Body of pancreas (tissue), 4 donors: Measurements from ENCODE around the gene TEX101. TPM values are rescaled to one million over a fixed set of nuclear protein-coding genes. Genes with fewer than 3 reads are reported as not detected.
"Not testable (repeated sequence)": the region's sequence is repeated elsewhere in the genome, so short reads cannot be mapped to it uniquely, and the experiment has no call there.

Source experiments
- ATAC-seq: fragments of 150-250 bp; one replicate; pipeline ENCODE4 v1.9.1; 2016
- DNase-seq, 4 donors: peaks; one replicate each; pipeline ENCODE4 v3.0.0-alpha.2; 2019
- H3K27ac ChIP-seq, 4 donors: fragments of 200-600 bp; sonication (generic); 1 replicate in 3 of 4; 2 replicates in 1 of 4; pipeline versions ENCODE4 v1.5.1 to v1.6.1; 2016 to 2019; ENCODE audit warnings: mild to moderate bottlenecking in 1 of 4, mixed read lengths in 1 of 4, moderate library complexity in 1 of 4
- H3K27me3 ChIP-seq, 2 donors: fragments of 200-600 bp; sonication (generic); one replicate each; pipeline ENCODE4 v1.6.0; 2016; ENCODE audit warnings: mild to moderate bottlenecking in 1 of 2
- H3K36me3 ChIP-seq, 2 donors: fragments of 200-600 bp; sonication (generic); replicated peaks in 1 of 2; 2 replicates each; pipeline ENCODE4 v1.5.1; 2016; ENCODE audit warnings: low read depth in 2 of 2; ENCODE audit not compliant: insufficient read depth in 1 of 2
- H3K4me1 ChIP-seq: fragments of 200-600 bp; sonication (generic); one replicate; pipeline ENCODE4 v1.6.0; 2016
- H3K4me3 ChIP-seq, 2 donors: fragments of 200-600 bp; sonication (generic); 1 replicate in 1 of 2; 2 replicates in 1 of 2; pipeline ENCODE4 v1.5.1; 2016 to 2019
- H3K9me3 ChIP-seq, 3 donors: fragments of 200-600 bp; sonication (generic); 1 replicate in 2 of 3; 2 replicates in 1 of 3; pipeline ENCODE4 v1.5.1; 2016
- POLR2A ChIP-seq, 3 donors: fragments of 450-650 bp; IDR thresholded peaks; one replicate each; pipeline ENCODE4 v1.6.1; 2016; ENCODE audit warnings: antibody characterized with exemption in 3 of 3, mild to moderate bottlenecking in 2 of 3
- WGBS, 2 donors: methylation state at CpG; one replicate each; pipeline ENCODE4 v1.1.5; 2017; 5-methylcytosine and 5-hydroxymethylcytosine counted together
- intact Hi-C: fragments of 100-400 bp; cut with DNase I; formaldehyde crosslinking; loops from one replicate; pipeline ENCODE4 v1.15.1; 2023
- total RNA-seq, 2 donors: library from RNA; depleted of rRNA; stranded (reverse); fragments of >200 nt; gene quantifications; one replicate each; pipeline ENCODE4 v1.1.0, GENCODE V29; 2016
- TF ChIP-seq, protein P1 (sequence below), 7 experiments: fragments of 450-650 bp in 4 of 7; fragments of 200-600 bp in 3 of 7; sonication (generic) in 3 of 7; IDR thresholded peaks; one replicate each; pipeline ENCODE4 v1.5.1; 2016 to 2019; ENCODE audit warnings: antibody characterized with exemption in 7 of 7

Gene TEX101
- total RNA-seq, 2 donors from 2014 or later, result not detected

GRCh38 chr19:43372462-43372861 lies 42.2 kb upstream of the TEX101 start:
- Histone ChIP-seq H3K27ac (no peak overlapping the region), H3K36me3 (no peaks in the 10 kb centered on the region), H3K4me1 (no peaks in the 10 kb centered on the region), H3K9me3 (no peaks in the 10 kb centered on the region), H3K27me3 (no peaks in the 10 kb centered on the region), H3K4me3 (no peak overlapping the region)
- intact Hi-C loops, result no loop called here
- no peak for TF ChIP-seq POLR2A (IDR thresholded peaks at IDR 0.05)
- TF ChIP-seq, protein P1, sequence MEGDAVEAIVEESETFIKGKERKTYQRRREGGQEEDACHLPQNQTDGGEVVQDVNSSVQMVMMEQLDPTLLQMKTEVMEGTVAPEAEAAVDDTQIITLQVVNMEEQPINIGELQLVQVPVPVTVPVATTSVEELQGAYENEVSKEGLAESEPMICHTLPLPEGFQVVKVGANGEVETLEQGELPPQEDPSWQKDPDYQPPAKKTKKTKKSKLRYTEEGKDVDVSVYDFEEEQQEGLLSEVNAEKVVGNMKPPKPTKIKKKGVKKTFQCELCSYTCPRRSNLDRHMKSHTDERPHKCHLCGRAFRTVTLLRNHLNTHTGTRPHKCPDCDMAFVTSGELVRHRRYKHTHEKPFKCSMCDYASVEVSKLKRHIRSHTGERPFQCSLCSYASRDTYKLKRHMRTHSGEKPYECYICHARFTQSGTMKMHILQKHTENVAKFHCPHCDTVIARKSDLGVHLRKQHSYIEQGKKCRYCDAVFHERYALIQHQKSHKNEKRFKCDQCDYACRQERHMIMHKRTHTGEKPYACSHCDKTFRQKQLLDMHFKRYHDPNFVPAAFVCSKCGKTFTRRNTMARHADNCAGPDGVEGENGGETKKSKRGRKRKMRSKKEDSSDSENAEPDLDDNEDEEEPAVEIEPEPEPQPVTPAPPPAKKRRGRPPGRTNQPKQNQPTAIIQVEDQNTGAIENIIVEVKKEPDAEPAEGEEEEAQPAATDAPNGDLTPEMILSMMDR (IDR thresholded peaks at IDR 0.05), result no peak
- WGBS, 2 donors, result 58 to 68% methylated on average over 4 to 7 of the region's 7 CpGs
- no peak for ATAC-seq
- no peak for DNase-seq

DNA sequence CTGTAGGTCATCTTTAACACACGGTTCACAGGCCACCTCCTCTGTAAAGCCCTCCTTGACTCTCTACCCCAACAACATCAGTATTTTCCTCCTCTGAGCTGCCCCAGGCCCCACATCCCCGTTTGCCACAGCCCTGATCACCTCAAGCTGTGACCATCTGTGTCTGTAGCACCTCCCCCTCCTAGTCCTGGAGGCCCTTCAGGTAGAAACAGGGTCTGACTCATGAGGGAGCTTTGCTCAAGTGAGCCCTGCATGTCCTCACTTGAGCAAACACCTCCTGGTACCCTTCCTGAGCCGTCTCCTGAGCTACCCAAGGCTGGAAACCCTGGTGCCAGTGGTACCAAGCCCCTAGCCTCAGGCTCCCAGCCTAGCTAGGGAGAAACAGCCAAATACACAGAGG lies 37.1 kb upstream of the TEX101 start:
- H3K4me1 ChIP-seq, H3K27me3 ChIP-seq, H3K27ac ChIP-seq, DNase-seq, H3K36me3 ChIP-seq, ATAC-seq, intact Hi-C loops, H3K4me3 ChIP-seq, H3K9me3 ChIP-seq: not testable (repeated sequence)
- no CpG with 5 or more reads among the region's 3 CpGs for WGBS, 2 donors

DNA sequence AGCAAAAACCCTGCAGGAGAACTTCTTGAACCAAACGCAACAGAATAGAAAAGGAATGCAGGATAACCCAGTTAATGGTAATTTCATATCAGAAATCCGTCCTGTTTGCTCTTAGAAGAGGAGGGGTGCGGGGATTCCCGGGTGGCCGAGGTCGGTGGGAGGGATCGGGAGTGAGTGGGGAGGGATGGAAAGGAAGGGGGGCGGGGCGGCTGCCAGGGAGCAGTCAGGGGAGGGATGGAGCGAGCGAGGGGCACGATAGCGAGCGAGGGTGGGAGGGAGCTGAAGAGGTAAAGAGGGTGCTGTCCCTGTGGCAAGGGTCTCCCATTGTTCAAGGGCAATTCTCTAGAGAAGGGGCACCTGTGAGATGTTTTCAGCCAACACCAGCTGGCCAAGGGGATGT lies 34.7 kb upstream of the TEX101 start:
- DNase-seq, result no peak
- no peak overlapping the region for H3K27ac ChIP-seq
- ATAC-seq, result no peak
- H3K9me3 ChIP-seq, result no peaks in the 10 kb centered on the region
- intact Hi-C loops, result no loop called here
- peaks cover 9% of the 10 kb centered on the region for H3K4me1 ChIP-seq
- no peaks in the 10 kb centered on the region for H3K27me3 ChIP-seq
- no peaks in the 10 kb centered on the region for H3K36me3 ChIP-seq
- TF ChIP-seq, protein P1 (IDR thresholded peaks at IDR 0.05), result no peak
- TF ChIP-seq POLR2A (IDR thresholded peaks at IDR 0.05), result no peak
- no peak overlapping the region for H3K4me3 ChIP-seq
- 24 to 32% methylated on average over 14 of the region's 14 CpGs for WGBS, 2 donors

- H3K27me3 ChIP-seq, result no peaks in the 10 kb centered on the region
- intact Hi-C loops, result no loop called here
- H3K9me3 ChIP-seq, result no peaks in the 10 kb centered on the region
- H3K36me3 ChIP-seq, result no peaks in the 10 kb centered on the region
- ATAC-seq (no peak), DNase-seq (no peak)
- peaks cover 9% of the 10 kb centered on the region for H3K4me1 ChIP-seq
- H3K4me3 ChIP-seq, result no peak overlapping the region
- WGBS, 2 donors, result 28 to 34% methylated on average over 4 of the region's 4 CpGs
- no peak for TF ChIP-seq POLR2A (IDR thresholded peaks at IDR 0.05)
- TF ChIP-seq, protein P1 (IDR thresholded peaks at IDR 0.05), result no peak
- H3K27ac ChIP-seq, result no peak overlapping the region
These were observed 33.8 kb upstream of the TEX101 start for GRCh38 chr19:43380771-43381386.

GRCh38 chr19:43382586-43383216 lies 32.0 kb upstream of the TEX101 start:
- 55 to 57% methylated on average over 8 to 11 of the region's 12 CpGs for WGBS, 2 donors
- H3K27me3 ChIP-seq, H3K4me1 ChIP-seq, H3K9me3 ChIP-seq, DNase-seq, H3K36me3 ChIP-seq, ATAC-seq, H3K4me3 ChIP-seq, H3K27ac ChIP-seq, intact Hi-C loops: not testable (repeated sequence)

DNA sequence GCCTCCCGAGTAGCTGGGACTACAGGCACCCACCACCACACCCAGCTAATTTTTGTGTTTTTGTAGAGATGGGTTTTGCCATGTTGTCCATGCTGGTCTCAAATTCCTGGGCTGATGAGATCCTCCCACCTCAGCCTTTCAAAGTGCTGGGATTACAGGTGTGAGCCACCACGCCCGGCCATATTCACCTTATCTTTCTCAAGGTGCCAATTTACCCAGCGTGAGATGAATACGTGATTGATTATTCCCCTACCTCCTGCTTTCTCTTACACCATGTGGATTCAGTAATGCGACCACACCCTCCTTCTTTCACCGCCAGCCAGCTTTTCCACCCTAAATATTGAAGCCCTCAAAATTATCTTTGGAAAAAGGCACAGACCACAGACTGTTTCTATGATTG lies 31.4 kb upstream of the TEX101 start:
- H3K4me3 ChIP-seq, ATAC-seq, H3K27me3 ChIP-seq, H3K36me3 ChIP-seq, H3K27ac ChIP-seq, DNase-seq, H3K4me1 ChIP-seq, H3K9me3 ChIP-seq, intact Hi-C loops: not testable (repeated sequence)
- WGBS, 2 donors, result 43 to 59% methylated on average over 7 of the region's 7 CpGs

DNA sequence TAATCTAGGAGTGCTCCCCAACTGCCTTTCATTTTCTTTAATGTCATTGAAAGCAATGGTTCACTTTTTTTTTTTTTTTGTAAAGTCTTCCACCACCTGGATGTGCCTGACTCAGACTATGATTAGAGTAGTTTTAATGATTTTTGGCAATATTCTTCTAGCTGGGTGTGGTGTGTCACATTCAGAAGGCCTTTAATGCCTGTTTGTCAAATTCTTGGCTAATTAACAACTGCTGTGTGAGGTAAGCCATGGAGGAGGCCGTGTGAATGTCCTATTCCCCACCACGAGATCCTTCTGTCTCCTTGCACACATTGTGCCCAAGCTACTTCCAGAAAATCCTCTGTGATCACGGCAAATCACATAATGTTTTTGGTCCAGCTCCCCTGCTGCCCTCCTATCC lies 30.9 kb upstream of the TEX101 start:
- H3K27ac ChIP-seq, H3K4me3 ChIP-seq, H3K9me3 ChIP-seq, H3K36me3 ChIP-seq, H3K27me3 ChIP-seq, ATAC-seq, intact Hi-C loops, H3K4me1 ChIP-seq, DNase-seq: not testable (repeated sequence)
- WGBS, 2 donors, result 24 to 54% methylated on average over 2 of the region's 3 CpGs

- WGBS, 2 donors, result 63 to 74% methylated on average over 11 of the region's 11 CpGs
- ATAC-seq, H3K27me3 ChIP-seq, intact Hi-C loops, DNase-seq, H3K9me3 ChIP-seq, H3K27ac ChIP-seq, H3K36me3 ChIP-seq, H3K4me1 ChIP-seq, H3K4me3 ChIP-seq: not testable (repeated sequence)
These were observed 23.7 kb upstream of the TEX101 start for GRCh38 chr19:43390903-43391551.

GRCh38 chr19:43391552-43391935 lies 23.1 kb upstream of the TEX101 start:
- not testable (repeated sequence) for ATAC-seq

More at GRCh38 chr19:43391552-43391935, 23.1 kb upstream of the TEX101 start:
- H3K4me1 ChIP-seq, H3K27me3 ChIP-seq, DNase-seq, H3K36me3 ChIP-seq, H3K4me3 ChIP-seq, H3K9me3 ChIP-seq, H3K27ac ChIP-seq, intact Hi-C loops: not testable (repeated sequence)
- WGBS, 2 donors, result 77 to 80% methylated on average over 4 to 6 of the region's 6 CpGs
